SH-SY5Y (cell line): Measurements from ENCODE around the gene RAPGEF1.

ENCODE experiments used
- GATA2 ChIP-seq: IDR thresholded peaks from 2 replicates; pipeline ENCODE4 v1.6.1; 2011; ENCODE audit warnings: mild to moderate bottlenecking, low read depth, low read length
- GATA3 ChIP-seq: IDR thresholded peaks from 2 replicates; pipeline ENCODE4 v1.6.1; 2011; ENCODE audit warnings: low read depth, mild to moderate bottlenecking, low read length, moderate library complexity

GRCh38 chr9:131579789-131580211 is 160.1 kb downstream of the RAPGEF1 start:
- TF ChIP-seq GATA2 (no peak), GATA3 (no peak)
